Endothelial cell of umbilical vein (primary cell): ENCODE data around the gene CCN2. TPM values are rescaled to one million over a fixed set of nuclear protein-coding genes. Genes with fewer than 3 reads are reported as not detected.

Source experiments
- BruUV-seq: library from RNA; stranded (reverse); fragments of 400-500 nt; replicated peaks from 2 replicates; lab custom pipeline; 2021; lab: Mats Ljungman, UMichigan
- CTCF ChIA-PET: fragments of 300-600, 350-600 bp; sonication (Branson Sonifier 250); formaldehyde crosslinking; loops from one replicate; lab custom pipeline; 2021; ENCODE audit warnings: antibody characterized with exemption, inconsistent platforms; lab: Charles Lee
- POLR2A ChIA-PET: fragments of 300-600, 350-600 bp; sonication (Branson Sonifier 250); formaldehyde crosslinking; loops from one replicate; lab custom pipeline; 2021; ENCODE audit warnings: antibody characterized with exemption, inconsistent platforms; lab: Charles Lee
- DNase-seq: peaks from one replicate; pipeline ENCODE4 v3.0.0-alpha.2; 2011; ENCODE audit warnings: low read depth, low spot score
- FAIRE-seq: peaks from 2 replicates; lab custom pipeline; 2011; peaks lifted over from hg19 to GRCh38; lab: Jason Lieb, UNC
- H2AFZ ChIP-seq: 2 replicates; pipeline ENCODE4 v1.6.0; 2012; ENCODE audit warnings: low read depth, low read length, control low read depth, inconsistent platforms
- H3K27ac ChIP-seq: 2 replicates; pipeline ENCODE4 v1.5.1; 2011; ENCODE audit warnings: low read depth, mild to moderate bottlenecking, control low read depth, low read length, moderate library complexity; ENCODE audit not compliant: insufficient read depth
- H3K27me3 ChIP-seq, 2 experiments: 2 replicates each; pipeline versions ENCODE4 v1.6.0 to v1.6.1; 2011; ENCODE audit warnings: low read length in 2 of 2, mixed read lengths in 1 of 2; ENCODE audit not compliant: control insufficient read depth in 2 of 2, insufficient read depth in 2 of 2
- H3K36me3 ChIP-seq, 2 experiments: 2 replicates in 1 of 2; 3 replicates in 1 of 2; pipeline ENCODE4 v1.5.1; 2011; ENCODE audit warnings: low read length in 2 of 2, mild to moderate bottlenecking in 1 of 2, moderate library complexity in 1 of 2; ENCODE audit not compliant: control insufficient read depth in 2 of 2, insufficient read depth in 2 of 2; ENCODE audit errors: extremely low read depth in 1 of 2
- H3K4me1 ChIP-seq: 3 replicates; pipeline ENCODE4 v1.5.1; 2011; ENCODE audit warnings: mild to moderate bottlenecking, low read length; ENCODE audit not compliant: control insufficient read depth, insufficient read depth; ENCODE audit errors: extremely low read depth
- H3K4me2 ChIP-seq: 2 replicates; pipeline ENCODE4 v1.6.1; 2011; ENCODE audit warnings: low read length, control low read depth, mixed read lengths; ENCODE audit not compliant: insufficient read depth
- H3K4me3 ChIP-seq, 3 experiments: fragments of 200-600 bp in 1 of 3; sonication (generic), shearing (Covaris generic) in 1 of 3; replicated peaks in 1 of 3; 2 replicates each; pipeline ENCODE4 v1.5.1; 2011 to 2016; ENCODE audit warnings: control low read depth in 3 of 3, low read length in 3 of 3, mild to moderate bottlenecking in 2 of 3, inconsistent platforms in 1 of 3, low read depth in 1 of 3, moderate library complexity in 1 of 3; ENCODE audit not compliant: insufficient read depth in 1 of 3
- H3K79me2 ChIP-seq: 2 replicates; pipeline ENCODE4 v1.6.0; 2012; ENCODE audit warnings: low read length, inconsistent platforms; ENCODE audit not compliant: control insufficient read depth, insufficient read depth
- H3K9ac ChIP-seq: replicated peaks from 2 replicates; pipeline ENCODE3; 2011; ENCODE audit warnings: low read length, control low read depth; ENCODE audit not compliant: insufficient read depth; ENCODE audit errors: extremely low read depth
- H3K9me1 ChIP-seq: replicated peaks from 3 replicates; pipeline ENCODE4 v1.6.0; 2011; ENCODE audit warnings: mild to moderate bottlenecking, low read length; ENCODE audit not compliant: control insufficient read depth, insufficient read depth; ENCODE audit errors: extremely low read depth
- H3K9me3 ChIP-seq: replicated peaks from 2 replicates; pipeline ENCODE4 v1.5.1; 2012; ENCODE audit warnings: low read length, inconsistent platforms; ENCODE audit not compliant: control insufficient read depth, insufficient read depth
- H4K20me1 ChIP-seq: replicated peaks from 2 replicates; pipeline ENCODE3; 2011; ENCODE audit warnings: mild to moderate bottlenecking, low read length; ENCODE audit not compliant: control insufficient read depth, insufficient read depth; ENCODE audit errors: extremely low read depth
- CTCF ChIP-seq, 2 donors: IDR thresholded peaks; 1 replicate in 1 of 2; 2 replicates in 1 of 2; pipeline ENCODE4 v1.5.1; 2011; ENCODE audit warnings: low read length in 2 of 2, mild to moderate bottlenecking in 2 of 2, moderate library complexity in 2 of 2, control low read depth in 1 of 2, inconsistent platforms in 1 of 2, low read depth in 1 of 2; ENCODE audit not compliant: insufficient read depth in 1 of 2; ENCODE audit errors: extremely low read depth in 1 of 2
- EZH2 ChIP-seq: IDR thresholded peaks from 2 replicates; pipeline ENCODE4 v1.6.1; 2012; ENCODE audit warnings: borderline replicate concordance, low read depth, mild to moderate bottlenecking, moderate library complexity, low read length, inconsistent platforms; ENCODE audit not compliant: severe bottlenecking
- JUN ChIP-seq: IDR thresholded peaks from 2 replicates; pipeline ENCODE4 v1.6.1; 2011; ENCODE audit warnings: borderline replicate concordance, low read depth; ENCODE audit not compliant: insufficient read length, insufficient read depth
- MAX ChIP-seq: IDR thresholded peaks from 2 replicates; pipeline ENCODE4 v1.6.1; 2011; ENCODE audit not compliant: insufficient read depth, insufficient read length
- MYC ChIP-seq: IDR thresholded peaks from one replicate; pipeline ENCODE4 v1.6.1; 2011; ENCODE audit warnings: mild to moderate bottlenecking, low read depth, low read length
- POLR2AphosphoS5 ChIP-seq: IDR thresholded peaks from 2 replicates; pipeline ENCODE4 v1.6.1; 2012; ENCODE audit warnings: low read depth, mild to moderate bottlenecking, control low read depth, low read length, moderate library complexity; ENCODE audit not compliant: insufficient read depth
- dilution Hi-C: fragments of 300-500 bp; cut with MboI; formaldehyde crosslinking; loops from one replicate; pipeline ENCODE4 v1.15.0; 2019; ENCODE audit warnings: low sequenced_read_pairs; ENCODE audit not compliant: extremely low pct_ligation_motif_present
- intact Hi-C: fragments of 100-400 bp; cut with micrococcal nuclease; formaldehyde crosslinking; loops from one replicate; pipeline ENCODE4 v1.10.0; 2022
- polyA plus RNA-seq, 4 experiments: library from polyadenylated mRNA; depleted of rRNA in 3 of 4; stranded (reverse) in 3 of 4; unstranded in 1 of 4; fragments of >200 nt; gene quantifications; 2 replicates each; pipeline versions ENCODE4 v1.2.1 to v1.2.3, GENCODE V29; 2011 to 2012; ENCODE audit warnings: missing spikeins in 1 of 4
- total RNA-seq: library from RNA; stranded (reverse); gene quantifications from 2 replicates; pipeline ENCODE4 v1.2.3, GENCODE V29; 2021

The CCN2 gene
- total and polyA plus RNA-seq, 2 donors (not counting 3 experiments of a cell fraction or from before 2014, with no cell fraction given): 1,926 to 2,488 TPM

DNA sequence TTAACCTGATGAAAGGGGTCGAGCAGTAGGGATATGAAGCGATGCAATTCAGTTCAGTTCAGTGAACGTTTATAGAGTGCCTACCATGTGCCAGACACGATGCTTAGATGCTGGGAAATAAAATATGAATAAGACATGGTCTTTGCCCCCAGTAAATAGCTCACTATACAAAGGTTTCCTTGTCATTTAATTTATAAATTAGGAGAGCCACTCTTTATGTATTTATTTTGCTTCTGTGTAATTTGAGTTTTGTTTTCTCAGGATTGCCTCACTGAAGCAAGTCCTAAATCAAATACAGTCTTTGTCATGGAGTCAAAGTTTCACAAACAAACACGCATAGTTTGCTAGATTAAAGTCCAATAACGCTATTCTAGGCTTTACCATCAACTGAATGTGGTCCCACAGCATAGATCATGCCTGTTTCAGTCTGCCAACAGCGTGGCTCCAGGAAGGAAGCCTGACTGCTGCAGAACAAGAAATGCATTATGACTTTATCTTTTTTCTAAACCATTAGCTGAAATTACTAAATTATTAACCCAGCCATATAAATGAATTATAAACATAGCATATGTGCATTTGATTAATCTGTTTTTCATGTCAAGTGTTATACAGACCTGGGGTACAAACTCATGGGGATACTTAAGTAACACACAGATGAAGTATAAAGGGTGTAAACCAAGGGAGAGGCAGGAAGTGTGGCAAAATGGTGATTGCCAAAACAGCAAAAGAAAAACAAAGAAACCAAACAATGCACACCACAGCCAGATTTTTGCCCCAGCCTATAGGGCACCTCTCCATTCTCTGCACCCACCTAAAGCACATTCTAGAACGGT, 29.8 kb upstream of the CCN2 start:
- peak; percentile 76 for DNase-seq
- no peak for TF ChIP-seq CTCF (IDR thresholded peaks at IDR 0.05; ENCODE audit: extremely low read depth in 1 of 2, insufficient read depth in 1 of 2, low read depth in 1 of 2, low read length in 2 of 2)
- no peak for TF ChIP-seq EZH2
- TF ChIP-seq JUN: no peak
- no peak for TF ChIP-seq MYC
- TF ChIP-seq POLR2AphosphoS5: no peak
- no peak for TF ChIP-seq MAX
- intact Hi-C loops: loop anchor here (1.0 kb wide), 4 partner anchors 30 to 150 kb away; partner anchors contain the start of gene CCN2
- Histone ChIP-seq H3K4me2 (no peak overlapping the region), H3K27me3 (no peaks in the 10 kb centered on the region), H3K36me3 (no peaks in the 10 kb centered on the region), H3K4me1 (peaks cover 37% of the 10 kb centered on the region), H3K9me1 (no peaks in the 10 kb centered on the region), H4K20me1 (no peaks in the 10 kb centered on the region), H3K4me3 (no peak overlapping the region), H3K79me2 (no peaks in the 10 kb centered on the region), H3K9ac (peak overlapping the region; percentile 33), H3K27ac (peak overlapping the region; percentile 63), H2AFZ (peak overlapping the region; percentile 27), H3K9me3 (no peaks in the 10 kb centered on the region)
- ChIA-PET CTCF (interaction anchor here (0.6 to 1.9 kb wide), 8 partner anchors 9 to 299 kb away, joined by 3 to 8 read pairs (median 4); partner anchors contain the start of gene CCN2), POLR2A (interaction anchor here (0.8 to 3.8 kb wide), 5 partner anchors 26 to 150 kb away, joined by 4 to 34 read pairs (median 4); partner anchors contain the start of gene CCN2)
- dilution Hi-C loops: no loop called here
- FAIRE-seq: peak; percentile 59
- no TSS peak for BruUV-seq
